GM21529 (cell line): ENCODE measurements around the gene USP20.
A peak's percentile ranks its signal among the peaks of the same experiment; 100 is the strongest.

Experiments used
- ATAC-seq: cut with Tn5 transposase; IDR thresholded peaks from one replicate; pipeline ENCODE4 v1.9.1; 2021; ENCODE audit not compliant: unreplicated experiment

The USP20 gene

GRCh38 chr9:129823542-129823934 lies 11.7 kb upstream of the USP20 start:
- no peak for ATAC-seq

GRCh38 chr9:129823935-129824601 lies 11.2 kb upstream of the USP20 start, which contains the start of gene TOR1A:
Gene TOR1A (minus strand): TSS chr9:129824136. CDS start chr9:129824085, 51 bp downstream.
- peak; percentile 94 for ATAC-seq

- no peak for ATAC-seq
Observed at GRCh38 chr9:129826344-129826743, 8.9 kb upstream of the USP20 start.

- no peak for ATAC-seq
Observed at GRCh38 chr9:129826759-129827158, 8.5 kb upstream of the USP20 start.

GRCh38 chr9:129828051-129828450 lies 7.2 kb upstream of the USP20 start:
- no peak for ATAC-seq

- ATAC-seq, result no peak
Observed at GRCh38 chr9:129828969-129829368, 6.3 kb upstream of the USP20 start.

- ATAC-seq, result no peak
Observed at GRCh38 chr9:129832982-129833381, 2.3 kb upstream of the USP20 start.

- peak; percentile 16 for ATAC-seq
Observed at GRCh38 chr9:129834489-129835127, 650 bp upstream of the USP20 start.

- ATAC-seq, result peak; percentile 0
Observed at GRCh38 chr9:129835860-129836223, 584 bp downstream of the USP20 start.

- ATAC-seq, result no peak
Observed at GRCh38 chr9:129836311-129837007, 1.2 kb downstream of the USP20 start.

- ATAC-seq, result no peak
Observed at GRCh38 chr9:129838707-129839259, 3.5 kb downstream of the USP20 start.

- no peak for ATAC-seq
Observed at GRCh38 chr9:129839324-129840023, 4.2 kb downstream of the USP20 start.

GRCh38 chr9:129840034-129840433 lies 4.8 kb downstream of the USP20 start:
- no peak for ATAC-seq

- no peak for ATAC-seq
Observed at GRCh38 chr9:129841071-129841470, 5.8 kb downstream of the USP20 start.

- ATAC-seq, result no peak
Observed at GRCh38 chr9:129845373-129845772, 10.1 kb downstream of the USP20 start.

GRCh38 chr9:129848712-129849441 lies 13.6 kb downstream of the USP20 start:
- no peak for ATAC-seq

- ATAC-seq, result no peak
Observed at GRCh38 chr9:129849901-129850300, 14.6 kb downstream of the USP20 start.

GRCh38 chr9:129850821-129851550 lies 15.7 kb downstream of the USP20 start:
- ATAC-seq, result no peak

GRCh38 chr9:129851821-129852220 lies 16.6 kb downstream of the USP20 start:
- ATAC-seq, result no peak

- ATAC-seq, result no peak
Observed at GRCh38 chr9:129852579-129852978, 17.3 kb downstream of the USP20 start.
